Activated CD4-positive, alpha-beta T cell treated with anti-CD3 and anti-CD28 coated beads for 36 hours (primary cell): Measurements from ENCODE around the gene RABGEF1. TPM values are rescaled to one million over a fixed set of nuclear protein-coding genes. Genes with fewer than 3 reads are reported as not detected.
"Not testable (repeated sequence)": the region's sequence is repeated elsewhere in the genome, so short reads cannot be mapped to it uniquely, and the experiment has no call there.

Experiments
- ATAC-seq: fragments of 200-7000 bp; cut with Tn5 transposase; one replicate; pipeline ENCODE4 v1.10.0; 2021; ENCODE audit warnings: mild to moderate bottlenecking, moderate library complexity
- CTCF ChIA-PET: fragments of 350-600 bp; sonication (Branson Sonifier 250); formaldehyde crosslinking; loops from one replicate; lab custom pipeline; 2021; ENCODE audit warnings: antibody characterized with exemption; lab: Charles Lee
- POLR2A ChIA-PET: fragments of 350-600 bp; sonication (Branson Sonifier 250); formaldehyde crosslinking; loops from one replicate; lab custom pipeline; 2021; ENCODE audit warnings: antibody characterized with exemption, inconsistent platforms; lab: Charles Lee
- DNase-seq: peaks from one replicate; pipeline ENCODE4 v3.0.0-alpha.2; 2020
- H3K27ac Mint-ChIP-seq: one replicate; pipeline ENCODE4 v1.8.0; 2021; ENCODE audit warnings: mixed read lengths
- H3K27me3 Mint-ChIP-seq: one replicate; pipeline ENCODE4 v1.8.0; 2021; ENCODE audit warnings: mixed read lengths
- H3K36me3 Mint-ChIP-seq: one replicate; pipeline ENCODE4 v1.8.0; 2021; ENCODE audit warnings: low read depth, mixed read lengths
- H3K4me1 Mint-ChIP-seq: one replicate; pipeline ENCODE4 v1.8.0; 2021; ENCODE audit warnings: mixed read lengths
- H3K4me3 Mint-ChIP-seq: one replicate; pipeline ENCODE4 v1.8.0; 2021; ENCODE audit warnings: mild to moderate bottlenecking, moderate library complexity, mixed read lengths
- H3K9me3 Mint-ChIP-seq: one replicate; pipeline ENCODE4 v1.8.0; 2021; ENCODE audit warnings: low read depth, mixed read lengths
- intact Hi-C, 2 experiments: fragments of 100-400 bp; cut with DNase I in 1 of 2; cut with micrococcal nuclease in 1 of 2; formaldehyde crosslinking; loops; one replicate each; pipeline versions ENCODE4 v1.14.2 to v1.15.1; 2022 to 2024; cut with DNase I, micrococcal nuclease
- total RNA-seq, 2 experiments: library from RNA; stranded (reverse); gene quantifications; one replicate each; pipeline ENCODE4 v1.2.3, GENCODE V29; 2021

Gene RABGEF1
- total RNA-seq, 2 experiments from 2014 or later: 19.3 to 22.5 TPM

DNA sequence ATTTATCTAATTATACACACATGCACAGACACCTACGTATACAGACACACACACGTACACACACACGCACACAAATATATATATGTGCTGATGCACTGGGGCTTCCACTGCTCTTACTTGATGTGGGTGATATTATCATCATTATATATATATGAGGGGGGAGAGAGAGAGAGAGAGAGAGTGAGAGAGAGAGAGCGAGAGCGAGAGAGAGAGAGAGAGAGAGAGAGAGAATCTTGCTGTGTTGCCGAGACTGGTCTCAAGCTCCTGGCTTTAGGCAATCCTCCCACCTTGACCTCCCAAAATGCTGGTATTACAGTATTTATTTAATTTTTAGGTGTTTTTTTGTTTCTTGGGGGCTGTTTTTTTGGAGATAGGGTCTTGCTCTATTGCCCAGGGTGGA is 3.6 kb upstream of the RABGEF1 start:
- ATAC-seq: no peak
- POLR2A ChIA-PET: no interaction called here
- CTCF ChIA-PET: interaction anchor here (0.6 kb wide), 1 partner anchor 51 kb away, joined by 3 read pairs; no protein-coding TSS in a partner anchor
- H3K4me1 Mint-ChIP-seq: peaks cover 23% of the 10 kb centered on the region
- H3K27me3 Mint-ChIP-seq: no peaks in the 10 kb centered on the region
- H3K9me3 Mint-ChIP-seq: peaks cover 15% of the 10 kb centered on the region
- no peak overlapping the region for H3K4me3 Mint-ChIP-seq
- DNase-seq: no peak
- intact Hi-C loops: no loop called here
- no peak overlapping the region for H3K27ac Mint-ChIP-seq
- H3K36me3 Mint-ChIP-seq: peaks cover 24% of the 10 kb centered on the region

DNA sequence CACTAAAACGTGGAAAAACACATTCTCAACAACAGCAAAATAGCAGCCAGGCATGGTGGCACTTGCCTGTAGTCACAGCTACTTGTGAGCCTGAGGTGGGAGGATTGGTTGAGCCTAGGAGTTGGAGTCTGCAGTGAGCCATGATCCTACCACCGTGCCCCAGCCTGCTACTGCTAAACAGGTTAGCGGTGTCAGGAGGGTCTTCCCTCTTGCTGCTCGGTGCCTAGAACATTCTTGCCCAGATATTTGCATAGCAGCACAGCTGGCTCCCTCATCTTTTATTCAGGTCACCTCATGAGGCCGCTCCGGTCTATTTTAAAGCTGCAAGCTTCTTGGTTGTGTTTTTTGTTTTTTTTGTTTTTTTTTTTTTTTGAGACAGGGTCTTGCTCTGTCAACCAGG is 2.9 kb upstream of the RABGEF1 start:
- intact Hi-C loops: no loop called here
- Mint-ChIP-seq H3K4me3 (no peak overlapping the region), H3K4me1 (peaks cover 30% of the 10 kb centered on the region), H3K27me3 (no peaks in the 10 kb centered on the region), H3K27ac (no peak overlapping the region), H3K36me3 (peaks cover 24% of the 10 kb centered on the region), H3K9me3 (peaks cover 15% of the 10 kb centered on the region)
- POLR2A ChIA-PET: no interaction called here
- DNase-seq (no peak), ATAC-seq (no peak)
- CTCF ChIA-PET: no interaction called here

DNA sequence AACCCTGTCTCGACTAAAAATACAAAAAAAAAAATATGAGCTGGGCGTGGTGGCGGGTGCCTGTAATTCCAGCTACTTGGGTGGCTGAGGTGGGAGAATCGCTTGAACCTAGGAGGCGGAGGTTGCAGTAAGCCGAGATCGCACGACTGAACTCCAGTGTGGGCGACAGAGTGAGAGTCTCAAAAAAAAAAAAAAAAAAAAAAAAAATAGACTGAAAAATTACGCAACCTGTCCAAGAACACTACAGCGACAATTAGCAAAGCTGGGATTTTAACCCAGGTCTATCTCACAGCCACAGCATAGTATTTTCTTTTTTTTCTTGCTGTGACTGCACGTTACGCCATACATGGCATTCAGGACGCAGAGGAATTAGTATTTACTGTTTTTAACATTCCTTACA is 1.1 kb upstream of the RABGEF1 start:
- Mint-ChIP-seq H3K36me3 (peaks cover 24% of the 10 kb centered on the region), H3K4me1 (peaks cover 31% of the 10 kb centered on the region), H3K27ac (peak overlapping the region; percentile 91), H3K27me3 (no peaks in the 10 kb centered on the region), H3K9me3 (peaks cover 15% of the 10 kb centered on the region), H3K4me3 (peak overlapping the region; percentile 98)
- intact Hi-C loops: no loop called here
- no peak for DNase-seq
- POLR2A ChIA-PET: interaction anchor here (1.3 to 1.5 kb wide), 2 partner anchors 58 to 256 kb away, joined by 5 read pairs; partner anchors contain the start of gene SBDS
- CTCF ChIA-PET: no interaction called here
- no peak for ATAC-seq

DNA sequence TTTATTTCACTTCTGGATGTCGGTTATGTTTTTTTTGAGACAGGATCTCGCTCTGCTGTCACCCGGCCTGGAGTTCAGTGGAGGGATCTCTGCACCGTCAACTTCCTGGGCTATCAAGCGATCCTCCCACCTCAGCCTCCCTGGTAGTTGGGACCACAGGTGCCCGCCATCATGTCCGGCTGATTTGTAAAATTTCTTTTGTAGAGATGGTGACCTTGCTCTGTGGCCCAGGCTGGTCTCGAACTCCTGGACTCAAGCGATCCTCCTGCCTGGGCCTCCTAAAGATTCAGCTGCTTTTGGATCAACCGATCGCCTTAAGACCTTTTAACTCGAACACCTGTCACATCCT is 606 bp upstream of the RABGEF1 start:
- intact Hi-C loops: loop anchor here (1.0 to 10.0 kb wide), 14 partner anchors 57 to 1368 kb away; partner anchors contain the start of genes ASL (in 1 of the 2), KCTD7 (in 1 of the 2), TMEM248 (in 1 of the 2) and TYW1 (in 1 of the 2)
- CTCF ChIA-PET: no interaction called here
- Mint-ChIP-seq H3K36me3 (peaks cover 24% of the 10 kb centered on the region), H3K4me3 (peak overlapping the region; percentile 98), H3K27me3 (no peaks in the 10 kb centered on the region), H3K4me1 (peaks cover 33% of the 10 kb centered on the region), H3K27ac (peak overlapping the region; percentile 91), H3K9me3 (peaks cover 15% of the 10 kb centered on the region)
- POLR2A ChIA-PET: interaction anchor here (1.0 to 1.5 kb wide), 4 partner anchors 15 to 256 kb away, joined by 3 to 5 read pairs (median 4); partner anchors contain the start of gene SBDS
- ATAC-seq (no peak), DNase-seq (no peak)

DNA sequence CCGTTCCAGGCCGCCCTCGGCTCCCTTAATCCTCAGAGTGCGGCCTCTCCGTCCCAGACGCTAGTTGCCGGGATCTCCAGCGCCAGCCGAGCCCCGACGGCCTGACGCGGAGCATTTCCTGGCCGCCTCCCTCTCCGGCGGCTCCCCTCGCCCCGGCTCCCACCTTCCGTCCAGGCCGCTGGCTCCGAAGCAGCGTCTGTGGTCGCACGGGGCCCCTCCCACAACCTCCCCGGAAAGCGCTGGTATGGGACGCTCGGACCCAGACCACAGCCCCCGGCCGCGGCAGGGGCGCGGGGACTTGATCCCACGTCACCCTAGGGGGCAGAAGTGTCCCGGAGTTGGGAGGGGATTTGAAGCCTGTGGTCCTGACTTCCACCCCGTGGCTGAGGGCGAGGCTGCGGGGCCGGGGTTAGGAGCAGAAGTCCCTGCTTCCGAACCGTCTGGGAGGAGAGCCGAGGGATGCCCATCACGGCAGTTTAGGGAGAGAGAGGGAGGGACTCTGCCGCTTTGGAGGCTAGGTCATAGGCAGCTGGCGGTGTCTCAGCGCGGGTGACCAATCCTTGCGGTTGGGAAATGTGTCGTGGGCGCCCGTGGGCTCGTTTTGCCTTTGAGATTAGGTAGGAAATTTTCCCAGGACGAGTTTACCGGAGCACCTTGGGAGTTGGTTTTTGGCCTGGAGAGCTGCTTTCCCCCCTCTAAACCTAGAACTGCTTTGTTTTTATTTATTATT is 612 bp downstream of the RABGEF1 start:
- H3K27me3 Mint-ChIP-seq, H3K9me3 Mint-ChIP-seq: not testable (repeated sequence)
- CTCF ChIA-PET: interaction anchor here (0.6 kb wide), 1 partner anchor 180 kb away, joined by 3 read pairs; no protein-coding TSS in a partner anchor
- ATAC-seq (peak; percentile 28), DNase-seq (peak; percentile 65)
- intact Hi-C loops: loop anchor here (1.0 to 10.0 kb wide), 14 partner anchors 58 to 1369 kb away; partner anchors contain the start of genes ASL (in 1 of the 2), KCTD7 (in 1 of the 2), TMEM248 (in 1 of the 2) and TYW1 (in 1 of the 2)
- POLR2A ChIA-PET: interaction anchor here (0.7 to 1.5 kb wide), 5 partner anchors 14 to 254 kb away, joined by 3 to 5 read pairs (median 4); partner anchors contain the start of gene SBDS
- Mint-ChIP-seq H3K27ac (peak overlapping the region; percentile 86), H3K4me3 (peak overlapping the region; percentile 98), H3K36me3 (peaks cover 12% of the 10 kb centered on the region), H3K4me1 (peaks cover 34% of the 10 kb centered on the region)

DNA sequence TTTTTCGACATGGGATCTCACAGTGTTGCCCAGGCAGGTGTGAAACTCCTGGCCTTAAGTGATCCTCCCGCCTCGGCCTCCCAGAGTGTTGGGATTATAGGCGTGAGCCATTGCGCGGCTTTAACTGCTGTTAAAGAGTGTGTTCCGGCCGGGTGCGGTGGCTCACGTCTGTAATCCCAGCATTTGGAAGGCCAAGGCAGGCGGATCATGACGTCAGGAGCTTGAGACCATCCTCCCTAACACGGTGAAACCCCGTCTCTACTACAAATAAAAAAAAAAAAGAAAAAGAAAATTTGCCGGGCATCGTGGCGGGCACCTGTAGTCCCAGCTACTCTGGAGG is 1.1 kb downstream of the RABGEF1 start:
- peak overlapping the region; percentile 98 for H3K4me3 Mint-ChIP-seq
- peaks cover 31% of the 10 kb centered on the region for H3K4me1 Mint-ChIP-seq
- H3K9me3 Mint-ChIP-seq: peaks cover 2% of the 10 kb centered on the region
- DNase-seq: no peak
- H3K27me3 Mint-ChIP-seq: no peaks in the 10 kb centered on the region
- ChIA-PET CTCF (interaction anchor here (0.6 kb wide), 1 partner anchor 180 kb away, joined by 3 read pairs; no protein-coding TSS in a partner anchor), POLR2A (interaction anchor here (0.6 kb wide), 1 partner anchor 184 kb away, joined by 3 read pairs; no protein-coding TSS in a partner anchor)
- intact Hi-C loops: loop anchor here (2.0 to 10.0 kb wide), 4 partner anchors 59 to 1369 kb away; partner anchors contain the start of gene ZNF92 (in 1 of the 2)
- peaks cover 9% of the 10 kb centered on the region for H3K36me3 Mint-ChIP-seq
- no peak for ATAC-seq
- H3K27ac Mint-ChIP-seq: no peak overlapping the region

DNA sequence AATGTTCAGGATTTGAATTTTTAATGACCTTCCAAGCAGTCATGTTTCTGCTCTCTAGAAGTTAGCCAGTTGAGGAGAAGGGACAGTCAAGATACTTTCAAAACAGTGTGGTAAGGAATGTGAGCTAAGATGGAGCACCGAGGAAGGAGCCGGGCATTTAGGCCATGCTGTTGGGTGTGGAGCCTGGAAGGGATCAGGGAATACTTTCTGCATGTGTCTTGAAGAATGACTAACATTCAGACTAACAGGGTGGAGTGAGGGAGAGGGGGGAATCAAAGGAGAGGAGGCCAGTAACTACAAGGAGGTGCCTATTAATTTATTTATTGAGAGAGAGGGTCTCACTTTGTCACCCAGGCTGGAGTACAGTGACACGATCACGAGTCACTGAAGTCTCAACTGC is 1.8 kb downstream of the RABGEF1 start:
- intact Hi-C loops: loop anchor here in 1 of 2 experiments (5.0 to 10.0 kb wide), 2 partner anchors 143 to 1370 kb away; partner anchors contain the start of gene ZNF92
- DNase-seq, H3K27me3 Mint-ChIP-seq, ATAC-seq, H3K36me3 Mint-ChIP-seq, H3K9me3 Mint-ChIP-seq: not testable (repeated sequence)
- peak overlapping the region; percentile 98 for H3K4me3 Mint-ChIP-seq
- peak overlapping the region; percentile 2 for H3K27ac Mint-ChIP-seq
- H3K4me1 Mint-ChIP-seq: peaks cover 28% of the 10 kb centered on the region
- POLR2A ChIA-PET: interaction anchor here (0.6 kb wide), 1 partner anchor 185 kb away, joined by 3 read pairs; no protein-coding TSS in a partner anchor
- CTCF ChIA-PET: interaction anchor here (1.3 kb wide), 1 partner anchor 85 kb away, joined by 3 read pairs; no protein-coding TSS in a partner anchor

DNA sequence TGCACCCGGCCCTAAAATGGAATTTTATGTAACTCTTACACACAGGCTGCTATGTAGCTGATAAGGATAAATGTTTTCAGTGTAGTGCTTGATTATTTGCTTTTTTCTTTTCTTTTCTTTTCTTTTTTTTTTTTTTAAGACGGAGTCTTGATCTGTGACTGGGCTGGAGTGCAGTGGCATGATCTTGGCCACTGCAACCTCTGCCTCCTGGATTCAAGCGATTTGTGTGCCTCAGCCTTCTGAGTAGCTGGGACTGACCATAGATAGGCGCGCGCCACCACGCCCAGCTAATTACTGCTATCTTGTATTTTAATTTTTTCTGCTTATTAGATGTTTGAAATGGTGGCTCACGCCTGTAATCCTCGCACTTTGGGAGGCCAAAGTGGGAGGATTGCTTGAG is 3.4 kb downstream of the RABGEF1 start:
- intact Hi-C loops: loop anchor here in 1 of 2 experiments (5.0 to 10.0 kb wide), 2 partner anchors 141 to 1372 kb away; partner anchors contain the start of gene ZNF92
- no peak overlapping the region for H3K4me3 Mint-ChIP-seq
- DNase-seq (no peak), ATAC-seq (no peak)
- H3K27me3 Mint-ChIP-seq: no peaks in the 10 kb centered on the region
- H3K27ac Mint-ChIP-seq: no peak overlapping the region
- peaks cover 6% of the 10 kb centered on the region for H3K36me3 Mint-ChIP-seq
- H3K9me3 Mint-ChIP-seq: no peaks in the 10 kb centered on the region
- ChIA-PET CTCF (interaction anchor here (0.5 kb wide), 1 partner anchor 201 kb away, joined by 3 read pairs; no protein-coding TSS in a partner anchor), POLR2A (interaction anchor here (0.6 kb wide), 1 partner anchor 240 kb away, joined by 5 read pairs; no protein-coding TSS in a partner anchor)
- H3K4me1 Mint-ChIP-seq: peaks cover 35% of the 10 kb centered on the region

DNA sequence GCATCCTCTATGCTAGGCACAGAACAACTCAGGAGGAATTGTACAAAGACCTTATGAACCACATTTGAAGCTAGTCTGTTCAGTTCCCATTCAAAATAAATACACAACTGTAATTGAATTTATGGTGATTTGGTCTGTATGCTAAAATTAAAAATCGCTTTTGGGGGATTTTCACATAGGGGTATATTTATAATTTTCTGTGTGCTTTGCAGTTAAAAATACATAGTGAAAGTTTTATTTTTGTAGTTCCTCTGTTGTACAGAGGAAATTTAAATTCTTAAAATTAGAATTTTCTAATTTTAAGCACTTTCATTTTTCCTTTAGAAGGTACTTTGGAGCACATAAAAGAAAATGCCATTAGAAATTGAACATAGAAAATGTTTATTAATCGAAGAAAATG is 6.9 kb downstream of the RABGEF1 start:
- ChIA-PET POLR2A (interaction anchor here (0.6 kb wide), 1 partner anchor 244 kb away, joined by 6 read pairs; no protein-coding TSS in a partner anchor), CTCF (interaction anchor here (0.6 kb wide), 1 partner anchor 26 kb away, joined by 3 read pairs; no protein-coding TSS in a partner anchor)
- ATAC-seq (no peak), DNase-seq (no peak)
- peaks cover 37% of the 10 kb centered on the region for H3K4me1 Mint-ChIP-seq
- no peak overlapping the region for H3K27ac Mint-ChIP-seq
- no peak overlapping the region for H3K4me3 Mint-ChIP-seq
- intact Hi-C loops: loop anchor here in 1 of 2 experiments (10.0 kb wide), 1 partner anchor 137 kb away; no protein-coding TSS in a partner anchor
- no peaks in the 10 kb centered on the region for H3K9me3 Mint-ChIP-seq
- H3K27me3 Mint-ChIP-seq: no peaks in the 10 kb centered on the region
- H3K36me3 Mint-ChIP-seq: peaks cover 9% of the 10 kb centered on the region

DNA sequence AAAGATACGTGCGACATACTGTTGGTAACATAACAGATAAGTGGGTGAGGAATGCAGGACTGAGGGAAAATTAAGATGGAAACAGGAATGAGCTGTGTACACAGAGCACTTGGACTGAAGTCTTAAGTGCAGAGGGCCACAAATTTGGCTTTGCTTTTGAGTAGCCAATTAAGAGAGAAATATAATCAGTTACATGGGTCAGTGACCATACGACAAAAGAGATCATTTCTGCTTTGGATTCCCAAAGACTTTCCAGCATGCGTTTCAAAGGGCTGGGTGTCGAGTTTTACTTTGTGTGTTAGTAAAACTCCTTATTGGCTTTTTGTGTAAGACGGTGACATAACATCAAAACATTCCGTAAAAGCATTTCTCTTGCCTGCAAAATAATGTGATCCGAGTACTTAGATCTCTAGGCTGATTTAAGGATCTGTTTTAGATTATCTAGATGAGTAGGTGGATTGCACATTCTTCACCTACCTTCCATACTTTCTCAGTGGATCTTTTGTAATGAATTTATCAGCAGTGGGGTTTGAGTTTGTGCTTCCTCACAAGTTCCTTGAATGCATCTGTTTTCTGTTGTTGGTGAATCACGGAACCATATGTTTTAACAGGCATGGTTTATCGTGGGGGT is 7.5 kb downstream of the RABGEF1 start:
- no peaks in the 10 kb centered on the region for H3K27me3 Mint-ChIP-seq
- no peak for ATAC-seq
- peaks cover 38% of the 10 kb centered on the region for H3K4me1 Mint-ChIP-seq
- POLR2A ChIA-PET: no interaction called here
- no peak overlapping the region for H3K27ac Mint-ChIP-seq
- intact Hi-C loops: loop anchor here in 1 of 2 experiments (10.0 kb wide), 1 partner anchor 137 kb away; no protein-coding TSS in a partner anchor
- H3K9me3 Mint-ChIP-seq: no peaks in the 10 kb centered on the region
- DNase-seq: no peak
- CTCF ChIA-PET: no interaction called here
- H3K36me3 Mint-ChIP-seq: peaks cover 9% of the 10 kb centered on the region
- H3K4me3 Mint-ChIP-seq: no peak overlapping the region

DNA sequence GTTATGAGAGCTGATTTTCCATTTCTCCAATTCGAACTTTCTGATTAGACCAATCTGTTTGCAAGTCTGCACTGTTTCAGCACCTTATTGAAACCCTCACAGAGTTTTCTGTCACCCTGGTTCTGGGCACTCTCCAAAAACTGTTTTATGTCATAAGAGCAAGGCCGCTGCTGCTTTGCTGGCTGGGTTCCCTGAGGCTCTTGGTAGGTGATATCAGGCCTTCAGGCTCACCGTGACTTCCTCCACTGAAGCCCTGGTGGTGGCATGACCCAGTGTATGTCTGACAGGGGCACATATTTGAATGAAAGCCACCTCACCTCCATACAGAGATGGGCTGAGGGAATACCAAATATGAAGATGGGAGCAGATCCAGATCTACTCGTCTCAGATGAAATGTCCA is 8.3 kb downstream of the RABGEF1 start:
- ATAC-seq: no peak
- no peak for DNase-seq
- ChIA-PET POLR2A (no interaction called here), CTCF (no interaction called here)
- Mint-ChIP-seq H3K27ac (no peak overlapping the region), H3K4me1 (peaks cover 38% of the 10 kb centered on the region), H3K27me3 (no peaks in the 10 kb centered on the region), H3K9me3 (no peaks in the 10 kb centered on the region), H3K36me3 (peaks cover 9% of the 10 kb centered on the region), H3K4me3 (no peak overlapping the region)
- intact Hi-C loops: loop anchor here in 1 of 2 experiments (10.0 kb wide), 1 partner anchor 136 kb away; no protein-coding TSS in a partner anchor
